Cardiac fibroblast (primary cell): ENCODE data around the gene CAMSAP1.

Source experiments
- DNase-seq, 2 donors: peaks; one replicate each; pipeline versions ENCODE4 v3.0.0 to v3.0.0-alpha.2; 2010; ENCODE audit warnings: low read depth in 2 of 2
- H3K4me3 ChIP-seq, 2 donors: replicated peaks in 1 of 2; 1 replicate in 1 of 2; 2 replicates in 1 of 2; pipeline ENCODE4 v1.5.1; 2011; ENCODE audit warnings: low read depth in 2 of 2, low read length in 2 of 2, mild to moderate bottlenecking in 2 of 2, moderate library complexity in 1 of 2
- TF ChIP-seq, protein P1 (sequence below): IDR thresholded peaks from one replicate; pipeline ENCODE4 v1.5.1; 2011; ENCODE audit warnings: low read depth, mild to moderate bottlenecking, low read length, inconsistent platforms

The CAMSAP1 gene

DNA sequence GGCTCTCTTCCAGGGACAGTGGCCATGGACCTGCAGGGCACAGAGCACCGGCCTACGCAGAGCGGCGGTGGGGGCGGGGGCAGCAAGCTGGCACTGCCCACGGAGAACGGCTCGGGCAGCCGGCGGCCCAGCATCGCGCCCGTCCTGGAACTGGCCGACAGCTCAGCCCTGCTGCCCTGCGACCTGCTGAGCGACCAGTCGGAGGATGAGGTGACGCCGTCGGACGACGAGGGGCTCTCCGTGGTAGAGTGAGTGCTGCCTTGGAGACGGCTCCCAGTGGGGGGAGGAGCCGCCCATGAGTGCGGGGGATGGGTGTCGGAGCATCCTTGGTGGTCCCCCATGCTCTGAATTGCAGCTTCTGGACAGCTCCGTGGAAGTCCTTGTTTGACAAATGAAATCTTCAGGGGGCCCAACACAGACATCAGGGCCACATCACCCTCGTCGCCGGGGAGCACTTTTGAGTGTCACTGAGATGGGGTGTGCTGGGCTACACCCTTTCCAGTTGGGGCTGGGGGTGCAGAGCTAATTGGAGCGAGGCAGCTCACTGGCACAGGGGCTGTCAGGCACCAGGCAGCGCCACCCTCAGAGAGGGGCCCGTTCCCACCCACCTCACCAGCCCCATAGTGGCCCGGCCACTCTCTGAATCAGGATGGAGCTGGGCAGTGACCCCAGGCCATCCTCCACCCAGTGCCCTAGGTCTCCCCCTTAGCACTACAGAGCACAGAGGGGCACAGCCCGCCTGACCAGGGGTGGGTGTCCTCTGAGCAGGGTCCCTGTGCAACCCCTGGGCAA lies 134.4 kb downstream of the CAMSAP1 start:
- H3K4me3 ChIP-seq, result no peak overlapping the region
- DNase-seq, result no peak
- TF ChIP-seq, protein P1, sequence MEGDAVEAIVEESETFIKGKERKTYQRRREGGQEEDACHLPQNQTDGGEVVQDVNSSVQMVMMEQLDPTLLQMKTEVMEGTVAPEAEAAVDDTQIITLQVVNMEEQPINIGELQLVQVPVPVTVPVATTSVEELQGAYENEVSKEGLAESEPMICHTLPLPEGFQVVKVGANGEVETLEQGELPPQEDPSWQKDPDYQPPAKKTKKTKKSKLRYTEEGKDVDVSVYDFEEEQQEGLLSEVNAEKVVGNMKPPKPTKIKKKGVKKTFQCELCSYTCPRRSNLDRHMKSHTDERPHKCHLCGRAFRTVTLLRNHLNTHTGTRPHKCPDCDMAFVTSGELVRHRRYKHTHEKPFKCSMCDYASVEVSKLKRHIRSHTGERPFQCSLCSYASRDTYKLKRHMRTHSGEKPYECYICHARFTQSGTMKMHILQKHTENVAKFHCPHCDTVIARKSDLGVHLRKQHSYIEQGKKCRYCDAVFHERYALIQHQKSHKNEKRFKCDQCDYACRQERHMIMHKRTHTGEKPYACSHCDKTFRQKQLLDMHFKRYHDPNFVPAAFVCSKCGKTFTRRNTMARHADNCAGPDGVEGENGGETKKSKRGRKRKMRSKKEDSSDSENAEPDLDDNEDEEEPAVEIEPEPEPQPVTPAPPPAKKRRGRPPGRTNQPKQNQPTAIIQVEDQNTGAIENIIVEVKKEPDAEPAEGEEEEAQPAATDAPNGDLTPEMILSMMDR, result no peak

GRCh38 chr9:135772056-135772646 lies 135.2 kb downstream of the CAMSAP1 start:
- no peak for DNase-seq
- TF ChIP-seq, protein P1, result no peak
- H3K4me3 ChIP-seq, result no peak overlapping the region

DNA sequence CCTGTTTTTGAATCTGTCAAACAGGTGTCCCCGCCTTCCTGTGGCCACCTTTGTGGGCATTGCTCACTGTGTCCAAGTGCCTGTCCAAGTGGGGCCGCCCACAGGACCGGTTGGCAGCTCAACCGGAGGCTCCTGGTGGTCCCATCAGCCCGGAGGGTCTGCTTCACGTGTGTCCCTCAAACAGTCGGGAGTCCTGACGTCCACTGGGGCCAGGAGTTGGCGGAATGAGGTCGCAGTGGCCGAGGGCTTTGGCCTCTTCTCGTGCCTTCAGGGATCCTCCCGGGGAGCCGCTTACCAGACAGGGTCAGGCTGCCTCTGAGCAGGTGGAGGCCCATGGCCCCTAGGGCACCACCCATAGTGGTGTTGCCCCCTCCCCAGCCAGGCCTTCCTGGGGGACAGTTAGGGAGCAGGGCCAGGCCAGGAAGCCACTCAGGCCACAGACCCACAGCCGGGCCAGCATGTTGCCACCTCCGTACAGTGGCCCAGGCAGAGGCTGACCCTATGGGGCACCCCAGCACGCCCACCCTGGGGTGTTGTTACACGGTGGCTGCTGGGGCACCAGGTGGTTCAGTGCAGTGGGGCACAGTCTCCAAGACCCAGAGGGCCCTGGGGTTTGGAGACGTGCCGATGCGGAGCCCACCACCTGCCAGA lies 135.8 kb downstream of the CAMSAP1 start:
- TF ChIP-seq, protein P1, result no peak
- DNase-seq, result no peak
- no peak overlapping the region for H3K4me3 ChIP-seq

GRCh38 chr9:135770771-135771170 lies 136.6 kb downstream of the CAMSAP1 start:
- no peak overlapping the region for H3K4me3 ChIP-seq
- DNase-seq, result no peak
- TF ChIP-seq, protein P1, result no peak

DNA sequence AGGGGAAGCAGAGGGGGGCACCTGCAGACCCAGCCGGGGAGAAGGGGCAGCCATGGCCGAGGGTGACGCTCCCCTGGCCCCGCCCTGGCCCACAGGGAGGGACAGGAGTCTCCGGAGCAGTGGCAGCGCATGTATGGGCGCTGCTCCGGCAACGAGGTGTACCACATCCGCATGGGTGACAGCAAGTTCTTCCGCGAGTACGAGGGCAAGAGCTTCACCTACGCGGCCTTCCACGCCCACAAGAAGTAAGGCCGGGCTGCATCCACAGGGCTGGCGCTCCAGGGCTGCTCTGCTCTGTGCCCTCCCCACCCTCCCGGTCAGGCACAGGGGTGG lies 137.2 kb downstream of the CAMSAP1 start:
- H3K4me3 ChIP-seq, result no peak overlapping the region
- TF ChIP-seq, protein P1, result no peak
- DNase-seq, result no peak

DNA sequence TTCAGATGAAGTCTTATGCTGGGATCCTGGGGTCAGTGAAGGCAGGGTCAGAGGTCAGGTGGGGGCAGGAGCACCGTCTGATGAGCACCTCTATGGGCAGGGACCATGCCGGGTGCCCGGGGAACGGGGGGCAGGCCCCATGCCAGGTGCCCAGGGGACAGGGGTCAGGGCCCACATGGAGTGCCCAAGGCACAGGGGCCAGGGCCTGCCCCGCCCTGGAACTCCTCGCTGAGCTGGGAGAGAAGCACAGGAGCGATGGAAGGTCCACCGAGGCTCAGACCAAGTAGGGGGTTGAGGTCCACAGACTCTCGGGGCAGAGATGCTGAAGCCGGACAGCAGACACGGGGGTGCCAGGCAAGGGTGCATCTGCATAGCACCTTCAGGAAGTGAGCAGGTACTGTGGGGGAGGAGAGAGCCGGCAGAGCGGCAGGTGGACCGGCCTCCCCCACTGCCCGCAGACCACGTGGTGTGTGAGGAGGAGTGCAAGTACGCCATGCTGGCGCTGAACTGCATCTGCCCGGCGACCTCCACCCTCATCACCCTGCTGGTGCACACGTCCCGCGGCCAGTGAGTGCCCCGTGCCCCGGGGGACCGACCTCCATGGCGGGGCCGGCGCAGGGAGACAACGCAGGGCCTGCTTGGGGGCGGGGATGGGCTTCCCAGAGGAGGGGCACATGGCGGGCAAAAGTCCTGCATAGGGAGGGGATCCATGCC lies 137.7 kb downstream of the CAMSAP1 start:
- TF ChIP-seq, protein P1, result no peak
- no peak for DNase-seq
- no peak overlapping the region for H3K4me3 ChIP-seq
